HG03520 (cell line): ENCODE measurements around the gene HPCAL4.

Experiments
- ATAC-seq: cut with Tn5 transposase; IDR thresholded peaks from one replicate; pipeline ENCODE4 v1.9.1; 2021; ENCODE audit warnings: mild to moderate bottlenecking, moderate library complexity; ENCODE audit not compliant: unreplicated experiment

Gene HPCAL4

GRCh38 chr1:39691383-39692151, at the start of gene HPCAL4:
TSS of gene HPCAL4 (minus strand) at chr1:39691433. CDS start at chr1:39684603, 6,830 bp downstream.
- peak; percentile 91 for ATAC-seq

GRCh38 chr1:39738622-39739366, 47.6 kb upstream of the HPCAL4 start, which contains the start of gene PPIE:
TSS of gene PPIE (plus strand) at chr1:39738882. CDS start at chr1:39738901, 19 bp downstream.
- ATAC-seq, result peak; percentile 78

- no peak for ATAC-seq
Measured at GRCh38 chr1:39737546-39738169, 46.4 kb upstream of the HPCAL4 start.

- no peak for ATAC-seq
Measured at GRCh38 chr1:39735731-39736130, 44.5 kb upstream of the HPCAL4 start.

- no peak for ATAC-seq
Measured at GRCh38 chr1:39733161-39733560, 41.9 kb upstream of the HPCAL4 start.

- ATAC-seq, result no peak
Measured at GRCh38 chr1:39732730-39733129, 41.5 kb upstream of the HPCAL4 start.

- ATAC-seq, result no peak
Measured at GRCh38 chr1:39729842-39730241, 38.6 kb upstream of the HPCAL4 start.

- no peak for ATAC-seq
Measured at GRCh38 chr1:39729030-39729429, 37.8 kb upstream of the HPCAL4 start.

GRCh38 chr1:39727932-39728317, 36.7 kb upstream of the HPCAL4 start:
- ATAC-seq, result no peak

- ATAC-seq, result no peak
Measured at GRCh38 chr1:39727221-39727931, 36.1 kb upstream of the HPCAL4 start.

GRCh38 chr1:39726600-39726999, 35.4 kb upstream of the HPCAL4 start:
- no peak for ATAC-seq

- ATAC-seq, result no peak
Measured at GRCh38 chr1:39722495-39722894, 31.3 kb upstream of the HPCAL4 start.

GRCh38 chr1:39721664-39722063, 30.4 kb upstream of the HPCAL4 start:
- ATAC-seq, result no peak

- ATAC-seq, result no peak
Measured at GRCh38 chr1:39720094-39720999, 29.1 kb upstream of the HPCAL4 start.

GRCh38 chr1:39717809-39718208, 26.6 kb upstream of the HPCAL4 start:
- no peak for ATAC-seq

GRCh38 chr1:39713557-39713956, 22.3 kb upstream of the HPCAL4 start:
- ATAC-seq, result no peak

- ATAC-seq, result no peak
Measured at GRCh38 chr1:39711966-39712340, 20.7 kb upstream of the HPCAL4 start.

- no peak for ATAC-seq
Measured at GRCh38 chr1:39711104-39711965, 20.1 kb upstream of the HPCAL4 start.

- no peak for ATAC-seq
Measured at GRCh38 chr1:39707506-39707905, 16.3 kb upstream of the HPCAL4 start.
